Subcutaneous adipose tissue (tissue), 4 donors: ENCODE results near the gene MYT1. TPM values are rescaled to one million over a fixed set of nuclear protein-coding genes. Genes with fewer than 3 reads are reported as not detected.

Source experiments
- CTCF ChIP-seq: fragments of 450-650 bp; IDR thresholded peaks from one replicate; pipeline ENCODE4 v1.5.1; 2016; ENCODE audit warnings: low read depth, mild to moderate bottlenecking, control low read depth, antibody characterized with exemption, moderate library complexity
- total RNA-seq, 4 donors: library from RNA; depleted of rRNA; stranded (reverse); fragments of >200 nt; gene quantifications; one replicate each; pipeline ENCODE4 v1.1.0, GENCODE V29; 2016

Gene MYT1
- total RNA-seq, 4 donors from 2014 or later = not detected

GRCh38 chr20:64193058-64193457 is 28.8 kb downstream of the MYT1 start:
- TF ChIP-seq CTCF = no peak

GRCh38 chr20:64194269-64194668 is 30.0 kb downstream of the MYT1 start:
- TF ChIP-seq CTCF = no peak

- no peak for TF ChIP-seq CTCF
These were observed 32.1 kb downstream of the MYT1 start for GRCh38 chr20:64196309-64196708.

- no peak for TF ChIP-seq CTCF
These were observed 32.6 kb downstream of the MYT1 start for GRCh38 chr20:64196847-64197306.

- TF ChIP-seq CTCF = no peak
These were observed 34.1 kb downstream of the MYT1 start for GRCh38 chr20:64198347-64198746.

GRCh38 chr20:64199395-64199794 is 35.1 kb downstream of the MYT1 start:
- no peak for TF ChIP-seq CTCF

GRCh38 chr20:64200740-64201139 is 36.5 kb downstream of the MYT1 start:
- no peak for TF ChIP-seq CTCF
